HCT116 (cell line): Measurements from ENCODE around the gene VSTM2B. TPM values are rescaled to one million over a fixed set of nuclear protein-coding genes. Genes with fewer than 3 reads are reported as not detected.

ENCODE experiments used
- ATAC-seq: fragments of 200-7000 bp; cut with Tn5 transposase; 2 replicates; pipeline ENCODE4 v1.9.1; 2020; ENCODE audit warnings: mild to moderate bottlenecking, moderate library complexity
- BruUV-seq: library from RNA; stranded (reverse); fragments of 400-500 nt; replicated peaks from 2 replicates; lab custom pipeline; 2021; lab: Mats Ljungman, UMichigan
- CTCF ChIA-PET: fragments of 300-600 bp; sonication (Branson Sonifier 250); formaldehyde crosslinking; loops from one replicate; lab custom pipeline; 2021; ENCODE audit warnings: antibody characterized with exemption; lab: Charles Lee
- POLR2A ChIA-PET: fragments of 300-600, 350-600 bp; sonication (Branson Sonifier 250); formaldehyde crosslinking; loops from one replicate; lab custom pipeline; 2021; ENCODE audit warnings: antibody characterized with exemption; lab: Charles Lee
- RAD21 ChIA-PET, 2 experiments: fragments of 300-600 bp; sonication (Branson Sonifier 250); formaldehyde crosslinking; loops; one replicate each; lab custom pipeline; 2023; ENCODE audit warnings: low total read pairs in 2 of 2; ENCODE audit not compliant: uncharacterized antibody in 2 of 2, unreplicated experiment in 2 of 2, low non-redundant PET in 1 of 2; lab: Charles Lee
- DNase-seq: peaks from one replicate; pipeline ENCODE4 v3.0.0-alpha.2; 2010; ENCODE audit warnings: low read depth, low spot score
- H2AFZ ChIP-seq: fragments of 200-600 bp; shearing (Covaris generic), sonication (generic); 2 replicates; pipeline ENCODE4 v1.6.1; 2017; ENCODE audit warnings: low read depth, mixed run types, mixed read lengths, antibody characterized with exemption, low read length; ENCODE audit not compliant: poor library complexity, severe bottlenecking
- H3K27ac ChIP-seq: 2 replicates; pipeline ENCODE4 v1.5.1; 2012; ENCODE audit warnings: low read depth, low read length
- H3K27me3 ChIP-seq: fragments of 200-600 bp; sonication (generic); 2 replicates; pipeline ENCODE4 v1.6.1; 2016; ENCODE audit warnings: mixed run types, low read length, mixed read lengths; ENCODE audit not compliant: insufficient read depth
- H3K36me3 ChIP-seq, 2 experiments: fragments of 200-500 bp in 1 of 2; fragments of 200-600 bp in 1 of 2; sonication (Bioruptor generic) in 1 of 2; sonication (generic) in 1 of 2; 2 replicates each; pipeline versions ENCODE4 v1.5.1 to v1.6.1; 2014 to 2016; ENCODE audit warnings: low read length in 2 of 2, inconsistent platforms in 1 of 2, mixed read lengths in 1 of 2, mixed run types in 1 of 2; ENCODE audit not compliant: insufficient read depth in 2 of 2, control insufficient read depth in 1 of 2
- H3K4me1 ChIP-seq, 2 experiments: fragments of 200-600 bp in 1 of 2; sonication (generic) in 1 of 2; 2 replicates each; pipeline versions ENCODE4 v1.5.1 to v1.6.1; 2012 to 2017; ENCODE audit warnings: low read length in 2 of 2, inconsistent platforms in 1 of 2, mild to moderate bottlenecking in 1 of 2, mixed read lengths in 1 of 2, mixed run types in 1 of 2, moderate library complexity in 1 of 2; ENCODE audit not compliant: insufficient read depth in 2 of 2, control insufficient read depth in 1 of 2
- H3K4me2 ChIP-seq: fragments of 200-600 bp; sonication (generic); 2 replicates; pipeline ENCODE4 v1.6.1; 2017; ENCODE audit warnings: mixed run types, low read length, mixed read lengths
- H3K4me3 ChIP-seq, 2 experiments: fragments of 200-600 bp in 1 of 2; sonication (generic) in 1 of 2; replicated peaks in 1 of 2; 2 replicates each; pipeline ENCODE4 v1.5.1; 2011 to 2016; ENCODE audit warnings: low read length in 2 of 2, control low read depth in 1 of 2, low read depth in 1 of 2, mild to moderate bottlenecking in 1 of 2, mixed read lengths in 1 of 2, mixed run types in 1 of 2
- H3K79me2 ChIP-seq: fragments of 200-600 bp; sonication (generic); 2 replicates; pipeline ENCODE4 v1.6.1; 2017; ENCODE audit warnings: mild to moderate bottlenecking, mixed run types, low read length, moderate library complexity, mixed read lengths; ENCODE audit not compliant: insufficient read depth
- H3K9ac ChIP-seq: fragments of 200-600 bp; sonication (generic); 2 replicates; pipeline ENCODE4 v1.6.1; 2016; ENCODE audit warnings: low read length, mixed read lengths
- H3K9me2 ChIP-seq: fragments of 200-600 bp; sonication (generic), shearing (Covaris generic); 2 replicates; pipeline ENCODE4 v1.6.1; 2017; ENCODE audit warnings: mixed run types, mild to moderate bottlenecking, moderate library complexity; ENCODE audit not compliant: insufficient read depth
- H3K9me3 ChIP-seq, 2 experiments: fragments of 200-500 bp in 1 of 2; fragments of 200-600 bp in 1 of 2; sonication (Bioruptor generic) in 1 of 2; sonication (generic) in 1 of 2; 2 replicates each; pipeline ENCODE4 v1.6.1; 2014 to 2017; ENCODE audit warnings: low read length in 2 of 2, mixed read lengths in 2 of 2, inconsistent platforms in 1 of 2, low read depth in 1 of 2, mild to moderate bottlenecking in 1 of 2, mixed run types in 1 of 2, moderate library complexity in 1 of 2; ENCODE audit not compliant: control insufficient read depth in 1 of 2, insufficient read depth in 1 of 2
- H4K20me1 ChIP-seq: fragments of 200-600 bp; sonication (generic), shearing (Covaris generic); 2 replicates; pipeline ENCODE4 v1.6.1; 2017; ENCODE audit warnings: mixed run types, mild to moderate bottlenecking, moderate library complexity; ENCODE audit not compliant: insufficient read depth
- ATF3 ChIP-seq: IDR thresholded peaks from 2 replicates; pipeline ENCODE4 v1.6.1; 2012
- CEBPB ChIP-seq: IDR thresholded peaks from 2 replicates; pipeline ENCODE4 v1.6.1; 2012; ENCODE audit warnings: low read depth
- CTCF ChIP-seq, 3 experiments: fragments of 200-600 bp in 1 of 3; sonication (generic) in 1 of 3; IDR thresholded peaks in 2 of 3; conservative IDR thresholded peaks in 1 of 3; 2 replicates each; pipeline ENCODE4 v1.5.1; 2012 to 2017; ENCODE audit warnings: low read depth in 2 of 3, low read length in 2 of 3, antibody characterized with exemption in 1 of 3, borderline replicate concordance in 1 of 3, control low read depth in 1 of 3, mild to moderate bottlenecking in 1 of 3, mixed read lengths in 1 of 3, mixed run types in 1 of 3, moderate library complexity in 1 of 3; ENCODE audit not compliant: insufficient read depth in 1 of 3
- EGR1 ChIP-seq: IDR thresholded peaks from 2 replicates; pipeline ENCODE4 v1.6.1; 2012; ENCODE audit warnings: low read depth
- EZH2 ChIP-seq: fragments of 200-600 bp; sonication (generic); IDR thresholded peaks from 2 replicates; pipeline ENCODE4 v1.6.1; 2017; ENCODE audit warnings: antibody characterized with exemption, mixed run types
- FOSL1 ChIP-seq: IDR thresholded peaks from 2 replicates; pipeline ENCODE4 v1.6.1; 2012; ENCODE audit warnings: low read depth
- MAX ChIP-seq: IDR thresholded peaks from 2 replicates; pipeline ENCODE4 v1.6.1; 2012
- POLR2AphosphoS5 ChIP-seq: IDR thresholded peaks from 2 replicates; pipeline ENCODE4 v1.6.1; 2011; ENCODE audit warnings: mild to moderate bottlenecking, low read depth, low read length, moderate library complexity
- RAD21 ChIP-seq: IDR thresholded peaks from 2 replicates; pipeline ENCODE4 v1.6.1; 2012; ENCODE audit warnings: low read depth, mild to moderate bottlenecking
- SIN3A ChIP-seq: IDR thresholded peaks from 2 replicates; pipeline ENCODE4 v1.6.1; 2012; ENCODE audit warnings: low read depth
- SP1 ChIP-seq: IDR thresholded peaks from 2 replicates; pipeline ENCODE4 v1.6.1; 2012; ENCODE audit warnings: low read depth
- SRF ChIP-seq: IDR thresholded peaks from 2 replicates; pipeline ENCODE4 v1.6.1; 2012; ENCODE audit warnings: low read depth
- YY1 ChIP-seq: IDR thresholded peaks from 2 replicates; pipeline ENCODE4 v1.6.1; 2011; ENCODE audit warnings: low read length, low read depth, moderate library complexity, mild to moderate bottlenecking; ENCODE audit not compliant: insufficient replicate concordance; ENCODE audit errors: extremely low read depth
- ZBTB33 ChIP-seq: IDR thresholded peaks from 2 replicates; pipeline ENCODE4 v1.6.1; 2011; ENCODE audit warnings: mild to moderate bottlenecking, low read length, moderate library complexity; ENCODE audit not compliant: insufficient replicate concordance; ENCODE audit errors: extremely low read depth
- ZFX ChIP-seq: fragments of 450-650 bp; IDR thresholded peaks from 2 replicates; pipeline ENCODE4 v1.6.1; 2017
- ZNF274 ChIP-seq: fragments of 200-500 bp; sonication (Bioruptor generic); IDR thresholded peaks from 2 replicates; pipeline ENCODE4 v1.6.1; 2014; ENCODE audit warnings: mild to moderate bottlenecking, low read depth, low read length, inconsistent platforms
- intact Hi-C: fragments of 100-400 bp; cut with micrococcal nuclease; formaldehyde crosslinking; loops from 2 replicates; pipeline ENCODE4 v1.10.0; 2022
- total RNA-seq: library from RNA; stranded (reverse); gene quantifications from one replicate; pipeline ENCODE4 v1.2.1, GENCODE V29; 2021; ENCODE audit not compliant: unreplicated experiment

The VSTM2B gene
- total RNA-seq, 1 experiment from 2014 or later, result not detected

- Histone ChIP-seq H3K4me3 (no peak overlapping the region), H3K4me1 (no peaks in the 10 kb centered on the region), H2AFZ (no peak overlapping the region), H3K27me3 (peaks cover 7% of the 10 kb centered on the region; the same call in 1 of the 2 replicates), H3K79me2 (no peaks in the 10 kb centered on the region), H3K4me2 (no peak overlapping the region), H4K20me1 (no peaks in the 10 kb centered on the region), H3K9ac (no peak overlapping the region), H3K9me2 (no peaks in the 10 kb centered on the region), H3K36me3 (no peaks in the 10 kb centered on the region), H3K27ac (no peak overlapping the region), H3K9me3 (no peaks in the 10 kb centered on the region)
- POLR2A ChIA-PET, result no interaction called here
- no TSS peak for BruUV-seq
- RAD21 ChIA-PET, result no interaction called here
- ATAC-seq, result no peak
- no peak for DNase-seq
- CTCF ChIA-PET, result no interaction called here
- no peak for TF ChIP-seq YY1
- no peak for TF ChIP-seq ZFX
- no peak for TF ChIP-seq SP1
- TF ChIP-seq RAD21, result no peak
- TF ChIP-seq EGR1, result no peak
- TF ChIP-seq ATF3, result no peak
- TF ChIP-seq CTCF (IDR thresholded peaks at IDR 0.05 in 2 of 3, conservative IDR thresholded peaks at IDR 0.05 in 1 of 3; ENCODE audit: borderline replicate concordance in 1 of 3, insufficient read depth in 1 of 3, low read depth in 2 of 3, low read length in 2 of 3), result no peak
- no peak for TF ChIP-seq ZNF274
- no peak for TF ChIP-seq SRF
- TF ChIP-seq ZBTB33, result no peak
- TF ChIP-seq FOSL1, result no peak
- no peak for TF ChIP-seq POLR2AphosphoS5
- no peak for TF ChIP-seq SIN3A
- TF ChIP-seq CEBPB, result no peak
- no peak for TF ChIP-seq EZH2
- TF ChIP-seq MAX, result no peak
- intact Hi-C loops, result no loop called here
Observed at GRCh38 chr19:29535214-29535831, 9.5 kb downstream of the VSTM2B start.
